Measurements from ENCODE around the gene RALGPS1.

DNA sequence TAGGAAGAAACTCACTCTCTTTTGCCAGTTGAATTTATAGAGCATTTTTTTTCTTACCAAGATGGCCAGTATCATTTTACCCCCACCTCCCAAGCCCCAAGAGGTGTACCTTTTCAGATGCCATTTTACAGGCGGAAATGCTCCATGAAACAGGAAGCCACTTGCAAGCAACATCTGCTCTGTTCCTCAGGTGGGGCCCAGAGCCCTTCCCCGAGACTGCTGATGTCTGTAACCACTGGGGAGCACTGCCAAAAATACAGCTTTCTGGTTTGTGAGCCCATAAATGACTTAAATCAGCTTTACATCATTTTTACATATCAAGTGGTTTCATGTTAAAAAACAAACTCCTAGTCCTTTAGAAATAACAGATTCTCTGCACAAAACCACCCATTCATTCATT lies 307.1 kb downstream of the RALGPS1 start:
- TF ChIP-seq, protein P1, sequence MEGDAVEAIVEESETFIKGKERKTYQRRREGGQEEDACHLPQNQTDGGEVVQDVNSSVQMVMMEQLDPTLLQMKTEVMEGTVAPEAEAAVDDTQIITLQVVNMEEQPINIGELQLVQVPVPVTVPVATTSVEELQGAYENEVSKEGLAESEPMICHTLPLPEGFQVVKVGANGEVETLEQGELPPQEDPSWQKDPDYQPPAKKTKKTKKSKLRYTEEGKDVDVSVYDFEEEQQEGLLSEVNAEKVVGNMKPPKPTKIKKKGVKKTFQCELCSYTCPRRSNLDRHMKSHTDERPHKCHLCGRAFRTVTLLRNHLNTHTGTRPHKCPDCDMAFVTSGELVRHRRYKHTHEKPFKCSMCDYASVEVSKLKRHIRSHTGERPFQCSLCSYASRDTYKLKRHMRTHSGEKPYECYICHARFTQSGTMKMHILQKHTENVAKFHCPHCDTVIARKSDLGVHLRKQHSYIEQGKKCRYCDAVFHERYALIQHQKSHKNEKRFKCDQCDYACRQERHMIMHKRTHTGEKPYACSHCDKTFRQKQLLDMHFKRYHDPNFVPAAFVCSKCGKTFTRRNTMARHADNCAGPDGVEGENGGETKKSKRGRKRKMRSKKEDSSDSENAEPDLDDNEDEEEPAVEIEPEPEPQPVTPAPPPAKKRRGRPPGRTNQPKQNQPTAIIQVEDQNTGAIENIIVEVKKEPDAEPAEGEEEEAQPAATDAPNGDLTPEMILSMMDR (IDR thresholded peaks at IDR 0.05) = no peak
- TF ChIP-seq POLR2A (IDR thresholded peaks at IDR 0.05) = no peak
